HPDE6-E6E7 (cell line): Measurements from ENCODE around the gene ZBTB2.
"Not testable (repeated sequence)": the region's sequence is repeated elsewhere in the genome, so short reads cannot be mapped to it uniquely, and the experiment has no call there.

Source experiments
- DNase-seq: peaks from one replicate; pipeline ENCODE4 v3.0.0; 2011; ENCODE audit warnings: missing footprints; ENCODE audit errors: extremely low spot score

ZBTB2 gene

GRCh38 chr6:151327101-151327500 is 64.3 kb downstream of the ZBTB2 start:
- DNase-seq = no peak

DNA sequence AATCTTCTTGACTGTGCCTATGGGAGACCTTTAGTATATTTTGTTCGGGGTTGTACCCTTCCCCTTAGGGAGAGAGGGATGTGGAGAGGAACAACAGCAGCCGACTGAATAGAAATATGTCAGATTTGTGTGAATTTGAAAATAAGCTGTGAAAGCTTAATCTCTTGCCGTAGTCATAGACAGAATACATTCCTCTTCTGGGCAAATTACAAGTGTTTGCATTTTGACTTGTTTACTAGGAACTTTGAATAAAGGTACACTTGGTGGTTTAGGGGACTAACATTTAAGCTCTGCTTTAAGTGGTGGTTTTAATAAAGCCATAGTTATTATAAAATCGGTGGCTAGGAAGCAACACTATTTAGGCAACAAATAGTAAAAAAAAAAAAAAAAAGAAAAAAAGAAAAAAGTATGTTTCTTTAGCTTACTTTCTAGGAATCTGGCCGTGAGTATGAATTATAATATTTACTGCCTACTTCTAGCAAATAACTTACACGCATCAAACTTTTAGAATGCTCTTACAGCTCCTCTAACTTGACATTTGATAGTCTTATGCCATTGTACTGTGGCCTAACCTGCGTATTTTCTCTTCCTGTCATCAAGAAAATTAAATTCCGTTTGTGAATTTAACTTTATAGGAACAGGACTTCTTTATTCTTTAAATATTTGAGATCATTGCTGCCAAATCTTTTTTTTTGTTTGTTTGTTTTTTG is 65.1 kb downstream of the ZBTB2 start:
- no peak for DNase-seq

GRCh38 chr6:151325075-151326050 is 66.0 kb downstream of the ZBTB2 start:
- peak; percentile 41 for DNase-seq

DNA sequence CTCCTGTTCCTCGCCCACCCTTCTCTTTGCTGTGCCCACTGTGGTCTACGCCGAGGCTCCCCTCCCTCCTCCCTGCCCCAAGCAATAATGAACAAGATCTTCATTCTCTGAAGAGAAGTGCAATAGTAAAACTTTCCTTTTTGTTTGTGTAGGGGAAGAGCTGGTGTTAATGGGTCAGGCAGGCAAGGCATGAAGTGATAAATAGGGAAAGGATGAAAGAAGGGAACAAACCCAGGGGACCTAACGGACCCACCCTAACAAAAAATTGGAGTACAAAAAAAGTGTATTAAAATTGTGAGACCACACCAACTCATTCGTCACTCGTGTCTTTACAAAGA is 66.9 kb downstream of the ZBTB2 start:
- no peak for DNase-seq

GRCh38 chr6:151323791-151324487 is 67.4 kb downstream of the ZBTB2 start:
- peak; percentile 61 for DNase-seq

DNA sequence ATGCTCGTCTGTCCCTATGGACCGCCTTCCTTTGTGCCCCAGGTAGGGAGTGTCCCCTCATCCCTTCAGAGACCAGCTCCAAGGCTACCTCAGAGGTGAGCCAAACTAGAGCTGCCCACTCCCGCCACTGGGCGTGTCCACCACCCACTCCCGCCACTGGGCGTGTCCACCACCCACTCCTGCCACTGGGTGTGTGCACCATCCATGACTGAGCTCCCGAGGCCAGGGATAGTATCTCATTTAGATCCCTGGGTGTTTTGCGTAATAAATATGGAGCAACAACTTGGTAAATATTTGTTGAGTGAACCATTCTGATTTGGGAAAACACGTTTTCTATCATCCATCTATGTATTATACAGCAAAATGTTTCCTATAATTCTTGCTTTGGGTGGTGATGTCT is 68.8 kb downstream of the ZBTB2 start:
- no peak for DNase-seq

- DNase-seq = no peak
Measured at GRCh38 chr6:151321438-151321837, 69.9 kb downstream of the ZBTB2 start.

DNA sequence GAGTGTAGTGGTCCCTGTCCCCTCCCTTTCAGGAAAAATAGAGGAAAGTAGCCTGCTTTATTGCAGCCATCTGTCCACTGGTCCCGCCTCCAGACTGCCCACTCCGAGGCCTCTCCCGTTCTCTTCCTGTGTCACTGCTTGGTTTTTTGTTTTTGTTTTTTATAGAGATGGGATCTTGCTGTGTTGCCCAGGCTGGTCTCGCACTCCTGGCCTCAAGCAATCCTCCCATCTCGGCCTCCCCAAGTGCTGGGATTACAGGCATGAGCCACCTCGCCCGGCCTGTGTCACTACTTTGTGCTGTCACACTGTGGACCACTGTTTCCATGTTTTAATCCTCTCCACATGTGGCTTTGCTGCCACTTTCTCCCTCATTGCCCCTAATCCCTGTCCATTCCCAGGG is 71.2 kb downstream of the ZBTB2 start:
- no peak for DNase-seq

DNA sequence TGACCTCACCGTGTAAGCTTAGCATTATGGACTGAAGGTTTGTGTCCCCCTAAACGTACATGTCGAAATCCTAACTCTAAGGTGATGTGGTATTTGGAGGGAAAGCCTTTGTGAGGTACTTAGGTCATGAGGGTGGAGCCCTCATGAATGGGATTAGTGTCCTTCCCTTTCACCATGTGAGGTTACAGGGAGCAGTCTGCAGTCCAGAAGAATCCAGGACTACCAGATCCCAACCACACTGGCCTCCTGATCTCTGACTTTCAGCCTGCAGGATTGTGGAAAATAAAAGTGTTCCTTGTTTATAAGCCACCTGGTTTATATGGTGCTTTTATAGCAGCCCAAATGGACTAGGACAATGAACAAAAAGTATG is 73.4 kb downstream of the ZBTB2 start:
- DNase-seq = no peak

DNA sequence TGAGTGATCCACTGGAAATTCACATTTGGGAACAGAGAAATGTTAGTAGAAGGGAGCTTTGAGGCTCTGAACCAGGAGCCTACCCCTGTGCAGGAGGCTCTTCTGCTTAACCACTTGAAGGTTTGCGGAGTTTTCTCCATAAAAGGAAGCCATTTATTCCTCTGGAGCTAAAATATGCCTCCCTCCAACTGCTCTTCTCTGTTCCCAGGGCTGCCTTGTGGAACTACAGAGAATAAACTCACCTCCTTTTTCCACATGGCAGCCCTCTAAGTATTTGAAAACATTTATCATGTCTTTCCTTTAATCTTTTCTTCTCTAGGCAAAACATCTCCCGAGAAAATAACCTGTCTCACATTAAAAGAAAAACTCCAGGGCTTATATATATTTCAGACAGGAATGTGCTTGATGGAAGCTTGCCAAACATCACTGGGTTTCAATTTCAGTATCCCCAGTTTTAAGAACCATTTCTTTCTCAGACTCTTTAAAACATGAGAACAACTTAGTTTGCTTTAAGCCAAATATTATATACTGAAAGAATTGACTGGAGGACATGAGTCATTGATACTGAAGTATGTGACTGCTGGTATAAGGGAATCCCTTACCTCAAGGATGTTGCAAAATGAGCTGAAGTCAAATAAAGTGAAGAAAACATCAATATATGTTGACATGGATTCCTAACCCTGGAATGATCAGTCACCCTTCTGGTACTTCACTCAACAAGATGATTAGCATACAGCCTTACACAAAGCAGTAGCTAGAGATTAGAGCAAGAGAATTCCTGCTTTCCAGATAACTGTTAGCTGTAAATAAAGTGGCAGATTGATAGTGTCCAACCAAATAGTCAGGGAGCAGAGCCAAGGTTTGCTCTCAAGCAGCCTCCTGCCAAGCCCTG is 74.0 kb downstream of the ZBTB2 start:
- DNase-seq = peak; percentile 25

GRCh38 chr6:151315661-151316060 is 75.7 kb downstream of the ZBTB2 start:
- DNase-seq = not testable (repeated sequence)
